Activated CD8-positive, alpha-beta T cell treated with anti-CD3 and anti-CD28 coated beads for 36 hours (primary cell): ENCODE measurements around the gene SFR1. TPM values are rescaled to one million over a fixed set of nuclear protein-coding genes. Genes with fewer than 3 reads are reported as not detected.

Source experiments
- ATAC-seq: fragments of 200-7000 bp; cut with Tn5 transposase; one replicate; pipeline ENCODE4 v1.10.0; 2021; ENCODE audit warnings: mild to moderate bottlenecking, moderate library complexity
- CTCF ChIA-PET: fragments of 350-600 bp; sonication (Branson Sonifier 250); formaldehyde crosslinking; loops from one replicate; lab custom pipeline; 2021; ENCODE audit warnings: antibody characterized with exemption; lab: Charles Lee
- POLR2A ChIA-PET: fragments of 350-600 bp; sonication (Branson Sonifier 250); formaldehyde crosslinking; loops from one replicate; lab custom pipeline; 2021; ENCODE audit warnings: antibody characterized with exemption; lab: Charles Lee
- DNase-seq: peaks from one replicate; pipeline ENCODE4 v3.0.0-alpha.2; 2020
- H3K27ac Mint-ChIP-seq: one replicate; pipeline ENCODE4 v1.8.0; 2021; ENCODE audit warnings: mild to moderate bottlenecking, mixed read lengths
- H3K27me3 Mint-ChIP-seq: one replicate; pipeline ENCODE4 v1.8.0; 2021; ENCODE audit warnings: mixed read lengths
- H3K36me3 Mint-ChIP-seq: one replicate; pipeline ENCODE4 v1.8.0; 2021; ENCODE audit warnings: low read depth, mixed read lengths
- H3K4me1 Mint-ChIP-seq: one replicate; pipeline ENCODE4 v1.8.0; 2021; ENCODE audit warnings: low read depth, mixed read lengths
- H3K4me3 Mint-ChIP-seq: one replicate; pipeline ENCODE4 v1.8.0; 2021; ENCODE audit warnings: mild to moderate bottlenecking, moderate library complexity, mixed read lengths
- H3K9me3 Mint-ChIP-seq: one replicate; pipeline ENCODE4 v1.8.0; 2021; ENCODE audit warnings: mixed read lengths
- CTCF ChIP-seq: fragments of 200-600 bp; IDR thresholded peaks from one replicate; pipeline ENCODE4 v1.8.0; 2022; ENCODE audit warnings: antibody characterized with exemption, mild to moderate bottlenecking
- intact Hi-C: fragments of 100-400 bp; cut with micrococcal nuclease; formaldehyde crosslinking; loops from one replicate; pipeline ENCODE4 v1.10.0; 2022
- total RNA-seq, 2 experiments: library from RNA; stranded (reverse); gene quantifications; one replicate each; pipeline ENCODE4 v1.2.3, GENCODE V29; 2021

The SFR1 gene
- total RNA-seq, 2 experiments from 2014 or later = 16.8 to 17.9 TPM

GRCh38 chr10:104077663-104078151, 44.3 kb upstream of the SFR1 start:
- H3K27ac Mint-ChIP-seq = no peak overlapping the region
- H3K4me3 Mint-ChIP-seq = no peak overlapping the region
- H3K4me1 Mint-ChIP-seq = no peaks in the 10 kb centered on the region
- CTCF ChIA-PET = interaction anchor here (0.8 to 1.2 kb wide), 2 partner anchors 12 to 188 kb away, joined by 3 read pairs; no protein-coding TSS in a partner anchor
- no peak for TF ChIP-seq CTCF
- intact Hi-C loops = no loop called here
- no peaks in the 10 kb centered on the region for H3K9me3 Mint-ChIP-seq
- POLR2A ChIA-PET = interaction anchor here (1.0 to 1.2 kb wide), 2 partner anchors 12 to 159 kb away, joined by 3 read pairs; no protein-coding TSS in a partner anchor
- DNase-seq (no peak), ATAC-seq (no peak)
- H3K27me3 Mint-ChIP-seq = no peaks in the 10 kb centered on the region
- H3K36me3 Mint-ChIP-seq = no peaks in the 10 kb centered on the region

- peak; percentile 53 for TF ChIP-seq CTCF
- CTCF ChIA-PET = interaction anchor here (0.8 to 3.1 kb wide), 10 partner anchors 13 to 196 kb away, joined by 3 to 11 read pairs (median 4); partner anchors contain the start of gene SFR1
- intact Hi-C loops = no loop called here
- H3K36me3 Mint-ChIP-seq = no peaks in the 10 kb centered on the region
- H3K27me3 Mint-ChIP-seq = no peaks in the 10 kb centered on the region
- no peaks in the 10 kb centered on the region for H3K9me3 Mint-ChIP-seq
- POLR2A ChIA-PET = no interaction called here
- ATAC-seq (peak; percentile 65), DNase-seq (peak; percentile 33)
- no peak overlapping the region for H3K4me3 Mint-ChIP-seq
- no peaks in the 10 kb centered on the region for H3K4me1 Mint-ChIP-seq
- H3K27ac Mint-ChIP-seq = no peak overlapping the region
Measured at GRCh38 chr10:104080762-104081161, 41.2 kb upstream of the SFR1 start.

- H3K27ac Mint-ChIP-seq = no peak overlapping the region
- TF ChIP-seq CTCF = no peak
- intact Hi-C loops = no loop called here
- DNase-seq (no peak), ATAC-seq (no peak)
- no peaks in the 10 kb centered on the region for H3K36me3 Mint-ChIP-seq
- H3K27me3 Mint-ChIP-seq = no peaks in the 10 kb centered on the region
- no peak overlapping the region for H3K4me3 Mint-ChIP-seq
- H3K9me3 Mint-ChIP-seq = no peaks in the 10 kb centered on the region
- H3K4me1 Mint-ChIP-seq = no peaks in the 10 kb centered on the region
- ChIA-PET POLR2A (no interaction called here), CTCF (interaction anchor here (1.0 to 3.1 kb wide), 8 partner anchors 10 to 194 kb away, joined by 3 to 11 read pairs (median 4); no protein-coding TSS in a partner anchor)
Measured at GRCh38 chr10:104081998-104082397, 40.0 kb upstream of the SFR1 start.

- intact Hi-C loops = no loop called here
- Mint-ChIP-seq H3K4me1 (no peaks in the 10 kb centered on the region), H3K36me3 (no peaks in the 10 kb centered on the region), H3K9me3 (no peaks in the 10 kb centered on the region), H3K27ac (no peak overlapping the region), H3K4me3 (no peak overlapping the region), H3K27me3 (no peaks in the 10 kb centered on the region)
- DNase-seq (no peak), ATAC-seq (no peak)
- POLR2A ChIA-PET = no interaction called here
- CTCF ChIA-PET = no interaction called here
- no peak for TF ChIP-seq CTCF
Measured at GRCh38 chr10:104084482-104085142, 37.4 kb upstream of the SFR1 start.

- H3K36me3 Mint-ChIP-seq = no peaks in the 10 kb centered on the region
- H3K4me3 Mint-ChIP-seq = no peak within 1 kb of the TSS
- ChIA-PET POLR2A (no interaction called here), CTCF (interaction anchor here (0.7 kb wide), 1 partner anchor 373 kb away, joined by 3 read pairs; no protein-coding TSS in a partner anchor)
- H3K9me3 Mint-ChIP-seq = no peaks in the 10 kb centered on the region
- intact Hi-C loops = no loop called here
- ATAC-seq (no peak), DNase-seq (no peak)
- no peaks in the 10 kb centered on the region for H3K27me3 Mint-ChIP-seq
- H3K27ac Mint-ChIP-seq = no peak within 1 kb of the TSS
- TF ChIP-seq CTCF = no peak
- H3K4me1 Mint-ChIP-seq = no peaks in the 10 kb centered on the region
Measured at GRCh38 chr10:104085801-104086400, 36.1 kb upstream of the SFR1 start, which contains the start of gene COL17A1. COL17A1 (minus strand) TSS chr10:104085880; CDS start chr10:104080673, 5,207 bp downstream.
